ENCODE data around the gene RXFP4.

The RXFP4 gene

DNA sequence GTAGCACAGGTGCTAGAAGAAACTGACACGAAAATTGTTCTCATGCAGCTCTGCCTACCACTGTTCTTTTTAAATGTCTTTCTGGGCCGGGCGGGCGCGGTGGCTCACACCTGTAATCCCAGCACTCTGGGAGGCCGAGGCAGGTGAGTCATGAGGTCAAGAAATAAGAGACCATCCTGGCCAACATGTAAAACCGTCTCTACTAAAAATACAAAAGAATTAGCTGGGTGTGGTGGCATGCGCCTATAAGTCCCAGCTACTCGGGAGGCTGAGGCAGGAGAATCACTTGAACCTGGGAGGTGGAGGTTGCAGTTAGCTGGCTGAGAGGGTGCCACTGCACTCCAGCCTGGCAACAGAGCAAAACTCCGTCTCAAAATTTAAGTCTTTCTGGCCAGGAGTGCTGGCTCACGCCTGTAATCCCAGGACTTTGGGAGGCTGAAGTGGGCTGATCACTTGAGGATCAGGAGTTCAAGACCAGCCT lies 29.3 kb upstream of the RXFP4 start:
- TF ChIP-seq, protein P1, sequence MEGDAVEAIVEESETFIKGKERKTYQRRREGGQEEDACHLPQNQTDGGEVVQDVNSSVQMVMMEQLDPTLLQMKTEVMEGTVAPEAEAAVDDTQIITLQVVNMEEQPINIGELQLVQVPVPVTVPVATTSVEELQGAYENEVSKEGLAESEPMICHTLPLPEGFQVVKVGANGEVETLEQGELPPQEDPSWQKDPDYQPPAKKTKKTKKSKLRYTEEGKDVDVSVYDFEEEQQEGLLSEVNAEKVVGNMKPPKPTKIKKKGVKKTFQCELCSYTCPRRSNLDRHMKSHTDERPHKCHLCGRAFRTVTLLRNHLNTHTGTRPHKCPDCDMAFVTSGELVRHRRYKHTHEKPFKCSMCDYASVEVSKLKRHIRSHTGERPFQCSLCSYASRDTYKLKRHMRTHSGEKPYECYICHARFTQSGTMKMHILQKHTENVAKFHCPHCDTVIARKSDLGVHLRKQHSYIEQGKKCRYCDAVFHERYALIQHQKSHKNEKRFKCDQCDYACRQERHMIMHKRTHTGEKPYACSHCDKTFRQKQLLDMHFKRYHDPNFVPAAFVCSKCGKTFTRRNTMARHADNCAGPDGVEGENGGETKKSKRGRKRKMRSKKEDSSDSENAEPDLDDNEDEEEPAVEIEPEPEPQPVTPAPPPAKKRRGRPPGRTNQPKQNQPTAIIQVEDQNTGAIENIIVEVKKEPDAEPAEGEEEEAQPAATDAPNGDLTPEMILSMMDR (conservative IDR thresholded peaks at IDR 0.05; ENCODE audit: control insufficient read depth, insufficient read depth, low read depth, low read length) = no peak
- no peak overlapping the region for H3K4me3 ChIP-seq (ENCODE audit: control insufficient read depth, low read depth, low read length)
- DNase-seq (ENCODE audit: low read depth) = no peak

DNA sequence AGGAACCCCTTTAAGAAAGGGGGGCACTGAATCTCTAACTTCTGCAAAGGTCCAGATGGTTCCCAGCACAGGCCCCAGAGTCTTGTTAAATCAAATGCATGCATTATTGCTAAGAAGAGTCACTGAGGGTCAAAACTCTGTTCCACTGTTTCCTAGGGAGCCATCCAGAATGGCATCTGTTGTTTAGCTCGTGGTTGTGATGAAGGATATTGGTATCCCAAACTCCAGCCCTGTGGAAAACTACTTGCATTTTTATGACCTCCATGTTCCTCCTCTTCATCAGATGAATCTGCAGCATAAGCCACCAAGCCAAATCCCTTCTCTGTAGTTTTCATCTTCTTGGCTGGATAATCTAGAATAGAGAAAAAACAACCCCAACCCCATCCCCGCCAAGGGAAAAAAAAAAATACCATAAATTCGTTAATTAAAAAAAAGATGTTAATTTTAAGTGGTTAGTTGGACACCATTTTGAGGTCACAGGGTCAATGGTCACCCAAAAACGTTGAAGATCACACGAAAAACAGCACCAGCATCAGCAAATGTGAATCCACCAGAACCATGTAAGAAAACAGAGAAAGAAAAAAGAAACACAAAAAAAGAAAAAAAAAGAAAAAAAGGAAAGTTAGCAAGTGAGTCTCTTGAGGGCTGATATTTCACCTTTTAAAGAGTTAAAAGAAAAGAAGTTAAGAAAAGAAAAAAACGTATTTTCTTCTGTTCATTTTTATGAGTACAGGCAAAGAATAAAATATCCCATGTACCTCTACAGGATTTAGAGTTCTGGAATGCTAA lies 27.3 kb upstream of the RXFP4 start:
- DNase-seq (ENCODE audit: low read depth) = peak; percentile 68
- no peak overlapping the region for H3K4me3 ChIP-seq (ENCODE audit: control insufficient read depth, low read depth, low read length)
- TF ChIP-seq, protein P1 (conservative IDR thresholded peaks at IDR 0.05; ENCODE audit: control insufficient read depth, insufficient read depth, low read depth, low read length) = no peak

DNA sequence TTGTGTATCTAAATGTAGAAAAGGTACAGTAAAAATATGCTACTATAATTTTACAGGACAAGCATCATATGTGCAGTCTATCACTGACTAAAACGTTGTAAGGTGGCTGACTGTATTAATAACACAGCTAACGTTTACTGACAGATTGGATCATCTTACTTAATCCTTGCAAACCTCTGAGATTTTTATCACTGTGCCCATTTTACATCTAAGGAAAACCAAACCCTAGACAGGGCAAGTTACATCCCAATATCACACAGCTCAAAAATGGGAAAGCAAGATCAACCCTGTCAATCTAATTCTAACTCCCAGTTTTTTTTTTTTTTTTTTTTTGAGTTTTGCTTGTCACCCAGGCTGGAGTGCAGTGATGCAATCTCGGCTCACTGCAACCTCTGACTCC lies 22.8 kb upstream of the RXFP4 start:
- TF ChIP-seq, protein P1 (conservative IDR thresholded peaks at IDR 0.05; ENCODE audit: control insufficient read depth, insufficient read depth, low read depth, low read length) = no peak
- H3K4me3 ChIP-seq (ENCODE audit: control insufficient read depth, low read depth, low read length) = no peak overlapping the region
- no peak for DNase-seq (ENCODE audit: low read depth)

DNA sequence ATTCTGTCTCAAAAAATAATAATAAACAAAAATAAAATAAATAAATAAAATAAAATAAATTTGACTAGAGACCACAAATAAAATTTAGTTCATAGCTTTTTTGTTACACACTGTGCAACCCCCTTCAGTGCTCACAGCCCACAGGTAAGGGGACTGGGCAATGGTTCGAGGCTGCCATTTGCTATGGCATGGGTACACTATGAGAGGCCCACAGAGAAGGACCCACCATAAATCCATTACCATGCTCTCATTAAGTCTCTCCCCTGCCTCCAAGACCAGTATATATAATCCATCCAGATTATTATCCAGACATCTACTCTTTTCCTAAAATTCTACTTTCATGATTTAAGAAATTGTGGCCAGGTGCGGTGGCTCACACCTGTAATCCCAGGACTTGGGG lies 21.6 kb upstream of the RXFP4 start:
- H3K4me3 ChIP-seq (ENCODE audit: control insufficient read depth, low read depth, low read length) = no peak overlapping the region
- no peak for DNase-seq (ENCODE audit: low read depth)
- TF ChIP-seq, protein P1 (conservative IDR thresholded peaks at IDR 0.05; ENCODE audit: control insufficient read depth, insufficient read depth, low read depth, low read length) = no peak

DNA sequence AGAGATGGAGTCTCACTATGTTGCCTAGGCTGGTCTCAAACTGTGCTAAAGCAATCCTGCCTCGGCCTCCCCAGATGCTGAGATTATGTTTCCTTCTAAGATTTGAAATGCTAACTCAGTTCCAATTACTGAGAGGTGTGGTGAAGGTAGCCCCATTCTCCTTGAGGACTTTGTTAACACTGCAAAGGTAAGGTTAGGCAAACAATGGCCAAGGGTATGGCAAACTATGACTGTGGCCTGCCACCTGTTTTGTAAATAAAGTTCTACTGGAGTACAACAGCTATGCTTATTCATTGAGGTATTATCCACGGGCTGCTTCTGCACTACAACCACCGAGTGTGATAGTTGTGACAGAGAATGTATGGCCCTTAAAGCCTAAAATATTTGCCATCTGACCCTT lies 20.7 kb upstream of the RXFP4 start:
- TF ChIP-seq, protein P1 (conservative IDR thresholded peaks at IDR 0.05; ENCODE audit: control insufficient read depth, insufficient read depth, low read depth, low read length) = no peak
- no peak overlapping the region for H3K4me3 ChIP-seq (ENCODE audit: control insufficient read depth, low read depth, low read length)
- no peak for DNase-seq (ENCODE audit: low read depth)

DNA sequence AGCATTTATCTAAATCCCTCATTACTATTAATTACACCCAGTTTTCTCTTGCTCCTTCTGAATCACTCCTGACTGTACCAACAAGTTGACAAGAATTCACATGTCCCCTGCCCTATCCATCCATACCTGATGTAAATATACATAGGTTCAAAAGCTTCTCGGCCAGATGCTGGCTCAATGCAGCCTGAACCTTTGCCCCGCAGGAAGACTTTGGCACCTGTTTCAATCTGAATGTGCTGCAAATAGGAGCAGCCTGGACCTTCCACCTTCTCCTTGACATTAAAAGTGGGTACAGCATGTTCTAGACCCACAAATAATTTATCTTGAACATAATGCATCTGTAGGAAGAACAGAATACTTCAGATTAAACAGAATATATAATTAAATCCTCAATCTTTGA lies 15.9 kb upstream of the RXFP4 start:
- H3K4me3 ChIP-seq (ENCODE audit: control insufficient read depth, low read depth, low read length) = no peak overlapping the region
- TF ChIP-seq, protein P1 (conservative IDR thresholded peaks at IDR 0.05; ENCODE audit: control insufficient read depth, insufficient read depth, low read depth, low read length) = no peak
- DNase-seq (ENCODE audit: low read depth) = no peak
